ENCODE results near the gene YTHDC1. TPM values are rescaled to one million over a fixed set of nuclear protein-coding genes. Genes with fewer than 3 reads are reported as not detected.

Gene YTHDC1
- total RNA-seq, 1 experiment from 2014 or later, result 68.9 TPM

GRCh38 chr4:68278029-68278428 lies 71.9 kb downstream of the YTHDC1 start:
- Histone ChIP-seq H3K27me3 (ENCODE audit: insufficient read depth, low read length) (no peaks in the 10 kb centered on the region), H3K27ac (ENCODE audit: low read depth, low read length) (no peak overlapping the region), H3K79me2 (ENCODE audit: insufficient read depth, low read length) (no peaks in the 10 kb centered on the region), H3K9me2 (ENCODE audit: insufficient read depth) (no peaks in the 10 kb centered on the region), H3K4me3 (replicated peaks in 1 of 2; ENCODE audit: low read depth in 1 of 2, low read length in 2 of 2) (no peak overlapping the region), H3K36me3 (ENCODE audit: control insufficient read depth in 1 of 2, insufficient read depth in 2 of 2, low read length in 2 of 2) (no peaks in the 10 kb centered on the region), H4K20me1 (ENCODE audit: insufficient read depth) (no peaks in the 10 kb centered on the region), H3K9ac (ENCODE audit: low read length) (no peak overlapping the region), H3K4me1 (ENCODE audit: control insufficient read depth in 1 of 2, insufficient read depth in 2 of 2, low read length in 2 of 2) (no peaks in the 10 kb centered on the region), H3K9me3 (ENCODE audit: control insufficient read depth in 1 of 2, insufficient read depth in 1 of 2, low read depth in 1 of 2, low read length in 2 of 2) (no peaks in the 10 kb centered on the region), H3K4me2 (ENCODE audit: low read length) (no peak overlapping the region), H2AFZ (ENCODE audit: low read depth, low read length, poor library complexity, severe bottlenecking) (no peak overlapping the region)
- CTCF ChIA-PET, result no interaction called here
- ATAC-seq (no peak), DNase-seq (ENCODE audit: low read depth, low spot score) (no peak)
- TF ChIP-seq YY1 (IDR thresholded peaks at IDR 0.05; ENCODE audit: extremely low read depth, insufficient replicate concordance, low read depth, low read length) (no peak), ZBTB33 (IDR thresholded peaks at IDR 0.05; ENCODE audit: extremely low read depth, insufficient replicate concordance, low read length) (no peak), TCF7L2 (IDR thresholded peaks at IDR 0.05; ENCODE audit: borderline replicate concordance, extremely low read depth, insufficient read depth, insufficient read length) (no peak), SRF (IDR thresholded peaks at IDR 0.05; ENCODE audit: low read depth) (no peak), EGR1 (IDR thresholded peaks at IDR 0.05; ENCODE audit: low read depth) (no peak), EZH2 (IDR thresholded peaks at IDR 0.05) (no peak), CTCF (IDR thresholded peaks at IDR 0.05 in 2 of 3, conservative IDR thresholded peaks at IDR 0.05 in 1 of 3; ENCODE audit: borderline replicate concordance in 1 of 3, insufficient read depth in 1 of 3, low read depth in 2 of 3, low read length in 2 of 3) (no peak), REST (IDR thresholded peaks at IDR 0.05; ENCODE audit: low read depth) (no peak), JUND (IDR thresholded peaks at IDR 0.05) (no peak), ZFX (IDR thresholded peaks at IDR 0.05) (no peak), ATF3 (IDR thresholded peaks at IDR 0.05) (no peak), FOSL1 (IDR thresholded peaks at IDR 0.05; ENCODE audit: low read depth) (no peak), SIN3A (IDR thresholded peaks at IDR 0.05; ENCODE audit: low read depth) (no peak), CEBPB (IDR thresholded peaks at IDR 0.05; ENCODE audit: low read depth) (no peak)
- intact Hi-C loops (cut with micrococcal nuclease), result loop anchor here (10.0 kb wide), 1 partner anchor 197 kb away; no protein-coding TSS in a partner anchor
- RAD21 ChIA-PET (ENCODE audit: low non-redundant PET in 1 of 2, low total read pairs in 2 of 2, uncharacterized antibody in 2 of 2, unreplicated experiment in 2 of 2), result no interaction called here
- POLR2A ChIA-PET, result no interaction called here
- BruUV-seq (replicated peaks), result no TSS peak

All from HCT116 (cell line).